ENCODE results near the gene PPP2R1A. TPM values are rescaled to one million over a fixed set of nuclear protein-coding genes. Genes with fewer than 3 reads are reported as not detected.
"Not testable (repeated sequence)": the region's sequence is repeated elsewhere in the genome, so short reads cannot be mapped to it uniquely, and the experiment has no call there.

Gene PPP2R1A
- total RNA-seq, 1 donor from 2014 or later, result 395 TPM

- DNase-seq, result no peak
- H3K4me3 ChIP-seq, result no peak overlapping the region
- intact Hi-C loops (cut with micrococcal nuclease), result no loop called here
- TF ChIP-seq, protein P1, sequence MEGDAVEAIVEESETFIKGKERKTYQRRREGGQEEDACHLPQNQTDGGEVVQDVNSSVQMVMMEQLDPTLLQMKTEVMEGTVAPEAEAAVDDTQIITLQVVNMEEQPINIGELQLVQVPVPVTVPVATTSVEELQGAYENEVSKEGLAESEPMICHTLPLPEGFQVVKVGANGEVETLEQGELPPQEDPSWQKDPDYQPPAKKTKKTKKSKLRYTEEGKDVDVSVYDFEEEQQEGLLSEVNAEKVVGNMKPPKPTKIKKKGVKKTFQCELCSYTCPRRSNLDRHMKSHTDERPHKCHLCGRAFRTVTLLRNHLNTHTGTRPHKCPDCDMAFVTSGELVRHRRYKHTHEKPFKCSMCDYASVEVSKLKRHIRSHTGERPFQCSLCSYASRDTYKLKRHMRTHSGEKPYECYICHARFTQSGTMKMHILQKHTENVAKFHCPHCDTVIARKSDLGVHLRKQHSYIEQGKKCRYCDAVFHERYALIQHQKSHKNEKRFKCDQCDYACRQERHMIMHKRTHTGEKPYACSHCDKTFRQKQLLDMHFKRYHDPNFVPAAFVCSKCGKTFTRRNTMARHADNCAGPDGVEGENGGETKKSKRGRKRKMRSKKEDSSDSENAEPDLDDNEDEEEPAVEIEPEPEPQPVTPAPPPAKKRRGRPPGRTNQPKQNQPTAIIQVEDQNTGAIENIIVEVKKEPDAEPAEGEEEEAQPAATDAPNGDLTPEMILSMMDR (IDR thresholded peaks at IDR 0.05; ENCODE audit: borderline replicate concordance), result no peak
- peaks cover 48% of the 10 kb centered on the region for H3K36me3 ChIP-seq
- H3K27ac ChIP-seq (replicated peaks), result peak overlapping the region; percentile 96
- no peaks in the 10 kb centered on the region for H3K27me3 ChIP-seq (ENCODE audit: low read depth)
- H3K4me1 ChIP-seq, result peaks cover 100% of the 10 kb centered on the region
- no peaks in the 10 kb centered on the region for H3K9me3 ChIP-seq (replicated peaks)
Observed at GRCh38 chr19:52196256-52196967, 6.6 kb downstream of the PPP2R1A start.

GRCh38 chr19:52197964-52198363 lies 8.1 kb downstream of the PPP2R1A start:
- no peak for DNase-seq
- intact Hi-C loops (cut with micrococcal nuclease), result no loop called here
- H3K4me1 ChIP-seq, result peaks cover 100% of the 10 kb centered on the region
- TF ChIP-seq, protein P1 (IDR thresholded peaks at IDR 0.05; ENCODE audit: borderline replicate concordance), result no peak
- H3K27ac ChIP-seq (replicated peaks), result peak overlapping the region; percentile 96
- H3K9me3 ChIP-seq (replicated peaks), result no peaks in the 10 kb centered on the region
- peaks cover 60% of the 10 kb centered on the region for H3K36me3 ChIP-seq
- H3K27me3 ChIP-seq (ENCODE audit: low read depth), result no peaks in the 10 kb centered on the region
- H3K4me3 ChIP-seq, result no peak overlapping the region

DNA sequence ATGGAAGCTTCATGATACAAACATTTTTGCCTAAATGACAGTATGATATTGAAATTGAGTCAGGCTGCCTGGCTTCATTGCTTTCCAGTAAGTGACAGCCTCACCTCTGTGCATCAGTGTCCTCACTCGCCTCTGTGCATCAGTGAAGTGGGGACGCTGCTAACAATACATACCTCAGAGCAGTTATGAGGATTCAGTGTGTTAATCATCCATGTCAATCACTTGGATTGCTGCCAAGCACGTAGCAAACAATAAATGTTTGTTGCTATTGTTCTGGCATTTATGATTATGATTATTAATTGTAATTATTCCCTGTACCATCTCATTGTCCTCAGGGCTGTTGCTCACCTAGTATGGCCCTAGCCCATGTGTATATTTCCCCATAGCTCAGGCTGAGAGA lies 8.8 kb downstream of the PPP2R1A start:
- Histone ChIP-seq H3K4me1 (peaks cover 100% of the 10 kb centered on the region), H3K27ac (replicated peaks) (peak overlapping the region; percentile 96), H3K36me3 (peaks cover 60% of the 10 kb centered on the region), H3K4me3 (no peak overlapping the region), H3K27me3 (ENCODE audit: low read depth) (no peaks in the 10 kb centered on the region), H3K9me3 (replicated peaks) (no peaks in the 10 kb centered on the region)
- intact Hi-C loops (cut with micrococcal nuclease), result no loop called here
- DNase-seq, result no peak
- TF ChIP-seq, protein P1 (IDR thresholded peaks at IDR 0.05; ENCODE audit: borderline replicate concordance), result no peak

DNA sequence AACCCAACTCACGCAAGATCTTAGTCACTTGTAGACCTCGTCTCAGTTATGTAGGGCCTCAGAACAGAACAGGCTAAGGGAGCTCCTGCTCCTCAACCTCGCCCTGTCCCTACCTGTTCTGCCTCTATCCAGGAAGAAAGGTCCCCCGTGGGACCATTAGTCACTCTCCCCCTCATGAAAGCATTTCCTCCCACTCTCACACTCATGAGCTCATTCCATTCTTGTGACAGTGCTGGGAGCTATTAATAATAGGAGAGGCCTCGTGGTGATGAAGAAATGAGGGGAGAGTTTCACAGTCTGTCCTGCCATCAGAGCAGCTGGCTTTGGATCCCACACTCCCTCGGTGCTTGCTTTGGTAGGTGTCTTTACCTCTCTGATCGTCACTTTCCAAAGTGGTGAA lies 10.2 kb downstream of the PPP2R1A start:
- intact Hi-C loops (cut with micrococcal nuclease), result no loop called here
- Histone ChIP-seq H3K4me3 (peak overlapping the region; percentile 30), H3K36me3 (peaks cover 67% of the 10 kb centered on the region), H3K27ac (replicated peaks) (peak overlapping the region; percentile 96), H3K9me3 (replicated peaks) (no peaks in the 10 kb centered on the region), H3K4me1 (peaks cover 100% of the 10 kb centered on the region), H3K27me3 (ENCODE audit: low read depth) (no peaks in the 10 kb centered on the region)
- TF ChIP-seq, protein P1 (IDR thresholded peaks at IDR 0.05; ENCODE audit: borderline replicate concordance), result no peak
- peak; percentile 26 for DNase-seq

GRCh38 chr19:52200755-52201391 lies 11.0 kb downstream of the PPP2R1A start:
- intact Hi-C loops (cut with micrococcal nuclease); H3K9me3 ChIP-seq (replicated peaks); DNase-seq; H3K27me3 ChIP-seq (ENCODE audit: low read depth): not testable (repeated sequence)
- peak overlapping the region; percentile 96 for H3K27ac ChIP-seq (replicated peaks)
- peak overlapping the region; percentile 23 for H3K4me3 ChIP-seq
- peaks cover 67% of the 10 kb centered on the region for H3K36me3 ChIP-seq
- peaks cover 100% of the 10 kb centered on the region for H3K4me1 ChIP-seq

- Histone ChIP-seq H3K27ac (replicated peaks) (peak overlapping the region; percentile 42), H3K27me3 (ENCODE audit: low read depth) (no peaks in the 10 kb centered on the region), H3K36me3 (peaks cover 99% of the 10 kb centered on the region), H3K4me1 (peaks cover 74% of the 10 kb centered on the region), H3K9me3 (replicated peaks) (no peaks in the 10 kb centered on the region), H3K4me3 (no peak overlapping the region)
- intact Hi-C loops (cut with micrococcal nuclease), result no loop called here
- TF ChIP-seq, protein P1 (IDR thresholded peaks at IDR 0.05; ENCODE audit: borderline replicate concordance), result no peak
- peak; percentile 35 for DNase-seq
Observed at GRCh38 chr19:52206481-52206880, 16.6 kb downstream of the PPP2R1A start.
